NCI-H2107 (cell line): ENCODE data around the gene CBLN3.

Experiments used
- DNase-seq: peaks from one replicate; lab custom pipeline; 2025; lab: John Stamatoyannopoulos, UW

Gene CBLN3

GRCh38 chr14:24426150-24426911, 3.1 kb downstream of the CBLN3 start:
- DNase-seq: no peak

DNA sequence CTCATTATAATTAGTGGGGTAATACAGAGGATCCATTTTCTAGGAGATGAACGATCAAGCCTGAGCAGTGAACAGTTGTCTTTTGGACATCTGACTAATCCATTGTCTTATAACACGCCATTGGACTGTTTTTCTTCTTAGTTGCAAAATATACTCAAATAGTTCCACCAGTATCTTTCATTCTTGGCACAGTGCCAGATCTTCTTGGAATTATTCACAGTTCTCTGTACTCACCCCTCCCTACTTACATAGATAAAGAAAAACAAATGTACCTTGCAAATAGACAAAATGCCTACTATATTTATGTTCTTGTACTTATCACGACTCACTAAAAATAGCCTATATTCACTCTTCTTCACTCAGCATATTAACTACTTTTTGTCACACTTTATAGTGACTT, 3.8 kb downstream of the CBLN3 start:
- DNase-seq: no peak

DNA sequence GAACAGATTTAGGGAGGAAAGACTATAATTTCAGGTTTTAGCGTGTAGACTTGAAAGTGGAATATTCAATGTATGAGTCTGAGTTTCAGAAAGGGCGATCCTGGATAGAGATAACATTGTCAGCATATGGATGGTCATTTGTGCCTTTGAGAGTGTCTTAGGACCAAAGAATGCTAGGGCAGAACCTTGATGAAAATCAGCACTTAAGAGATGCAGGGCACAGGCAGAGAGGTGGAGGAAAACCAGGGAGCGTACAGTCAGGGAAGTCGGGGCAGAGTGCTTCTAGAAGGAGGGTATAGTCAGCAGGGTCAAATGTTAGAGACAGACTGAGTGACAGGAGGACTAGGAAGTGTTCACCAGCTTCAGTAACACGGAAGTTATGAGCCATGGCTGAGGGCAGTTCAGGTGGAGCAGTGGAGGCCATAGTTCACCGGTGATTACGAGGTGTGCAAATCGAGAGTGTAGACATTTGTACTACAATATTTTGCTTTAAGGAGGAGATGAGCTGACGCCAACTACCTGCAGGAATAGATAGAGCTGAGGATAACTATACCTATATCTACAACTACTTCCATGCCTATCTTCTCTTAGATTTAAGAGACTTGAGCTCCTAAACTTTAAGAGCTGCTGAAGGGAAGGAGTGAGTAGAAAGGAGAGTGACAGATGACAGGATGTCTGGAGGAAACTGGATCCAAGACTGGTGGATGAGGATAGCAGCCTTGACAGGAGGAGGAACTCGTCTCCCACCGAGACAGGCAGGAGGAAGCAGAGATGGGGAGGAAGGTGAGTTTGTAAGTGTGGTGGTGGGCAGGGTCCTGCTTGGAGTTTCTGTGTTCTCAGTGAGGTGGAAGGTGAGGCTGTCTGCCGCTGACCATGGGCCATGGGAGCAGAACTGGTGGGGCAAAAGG, 6.5 kb downstream of the CBLN3 start:
- DNase-seq: no peak

DNA sequence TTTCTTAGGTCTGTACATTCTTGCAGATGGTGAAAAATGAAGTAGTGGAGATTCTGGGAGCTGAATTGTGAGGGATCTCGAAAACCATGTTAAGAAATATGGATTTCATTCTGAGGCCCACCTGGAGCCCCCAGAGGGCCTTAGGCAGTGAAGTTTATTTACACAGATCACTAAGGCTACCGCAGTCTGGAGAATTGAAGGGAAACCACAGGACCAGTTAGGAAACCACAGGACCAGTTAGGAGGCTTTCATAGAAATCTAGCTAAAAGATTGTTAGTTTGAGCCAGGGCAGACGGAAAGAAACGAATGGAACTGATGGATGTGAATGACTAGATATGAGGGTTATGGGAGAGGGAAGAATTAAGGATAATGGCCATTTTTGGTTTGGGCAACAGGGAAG, 7.2 kb downstream of the CBLN3 start:
- no peak for DNase-seq

GRCh38 chr14:24418492-24418873, 11.0 kb downstream of the CBLN3 start:
- DNase-seq: no peak

- no peak for DNase-seq
Measured at GRCh38 chr14:24417832-24418491, 11.5 kb downstream of the CBLN3 start.

DNA sequence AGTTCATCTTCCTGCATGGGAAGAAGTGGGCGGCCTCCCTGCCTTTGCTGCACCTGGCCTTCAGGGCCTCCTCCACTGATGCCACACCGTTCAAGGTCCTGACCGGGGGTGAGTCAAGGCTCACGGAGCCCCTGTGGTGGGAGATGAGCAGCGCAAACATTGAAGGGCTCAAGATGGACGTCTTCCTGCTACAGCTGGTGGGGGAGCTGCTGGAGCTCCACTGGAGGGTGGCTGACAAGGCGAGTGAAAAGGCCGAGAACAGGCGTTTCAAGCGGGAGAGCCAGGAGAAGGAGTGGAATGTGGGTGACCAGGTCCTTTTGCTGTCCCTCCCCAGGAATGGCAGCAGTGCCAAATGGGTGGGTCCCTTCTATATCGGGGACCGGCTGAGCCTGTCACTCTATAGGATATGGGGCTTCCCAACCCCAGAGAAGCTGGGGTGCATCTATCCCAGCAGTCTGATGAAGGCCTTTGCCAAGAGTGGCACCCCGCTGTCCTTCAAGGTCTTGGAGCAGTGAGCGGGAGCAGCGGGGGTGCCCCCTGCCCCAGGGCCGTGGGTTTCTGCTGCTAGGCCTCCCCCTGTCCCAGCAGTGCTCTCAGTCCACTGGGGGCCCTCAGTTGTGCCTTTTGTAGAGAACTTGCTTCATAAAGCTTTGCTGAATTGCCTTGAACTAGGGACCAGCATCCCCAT, 12.4 kb downstream of the CBLN3 start:
- DNase-seq: no peak

- no peak for DNase-seq
Measured at GRCh38 chr14:24416254-24416931, 13.1 kb downstream of the CBLN3 start.

DNA sequence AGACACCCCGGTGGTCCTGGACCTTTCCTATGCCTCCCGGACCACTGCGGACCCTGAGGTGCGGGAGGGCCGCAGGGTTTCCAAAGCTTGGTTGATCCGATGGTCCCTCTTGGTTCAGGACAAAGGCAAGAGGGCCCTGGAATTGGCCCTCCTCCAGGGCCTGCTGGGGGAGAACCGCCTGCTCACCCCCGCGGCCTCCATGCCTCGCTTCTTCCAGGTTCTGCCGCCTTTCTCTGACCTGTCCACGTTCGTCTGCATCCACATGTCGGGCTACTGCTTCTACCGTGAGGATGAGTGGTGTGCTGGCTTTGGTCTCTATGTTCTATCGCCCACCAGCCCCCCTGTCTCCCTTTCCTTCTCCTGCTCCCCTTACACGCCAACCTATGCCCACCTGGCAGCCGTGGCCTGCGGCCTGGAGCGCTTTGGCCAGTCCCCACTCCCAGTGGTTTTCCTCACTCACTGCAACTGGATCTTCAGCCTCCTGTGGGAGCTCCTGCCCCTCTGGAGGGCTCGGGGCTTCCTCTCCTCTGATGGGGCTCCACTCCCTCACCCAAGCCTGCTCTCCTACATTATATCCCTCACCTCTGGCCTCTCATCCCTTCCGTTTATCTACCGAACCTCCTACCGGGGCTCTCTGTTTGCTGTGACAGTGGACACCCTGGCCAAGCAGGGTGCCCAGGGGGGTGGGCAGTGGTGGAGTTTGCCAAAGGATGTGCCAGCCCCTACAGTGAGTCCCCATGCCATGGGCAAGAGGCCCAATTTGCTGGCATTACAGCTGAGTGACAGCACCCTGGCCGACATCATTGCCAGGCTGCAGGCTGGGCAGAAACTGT, 13.8 kb downstream of the CBLN3 start:
- no peak for DNase-seq

- DNase-seq: no peak
Measured at GRCh38 chr14:24414732-24415420, 14.6 kb downstream of the CBLN3 start.

DNA sequence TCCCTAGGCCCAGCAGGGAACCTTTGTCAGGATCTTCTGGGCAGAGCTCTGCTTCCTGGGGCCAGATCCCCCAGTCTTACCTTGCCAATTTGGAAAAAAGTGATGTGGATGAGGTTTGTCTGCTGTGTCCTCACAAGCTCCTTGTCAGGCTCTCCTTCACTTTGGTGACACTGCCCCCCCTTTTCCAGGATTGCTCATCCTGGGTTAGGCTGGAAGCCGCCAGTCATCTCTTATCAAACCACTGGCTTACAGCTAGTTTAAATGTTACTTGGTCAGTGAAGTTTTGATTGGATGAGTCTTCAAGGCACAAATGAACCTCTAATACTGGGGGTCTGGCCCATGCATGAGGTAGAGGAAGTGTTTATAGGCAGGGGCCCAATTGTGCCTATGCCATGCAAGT, 15.4 kb downstream of the CBLN3 start:
- no peak for DNase-seq

GRCh38 chr14:24411443-24412389, 17.8 kb downstream of the CBLN3 start:
- DNase-seq: no peak

DNA sequence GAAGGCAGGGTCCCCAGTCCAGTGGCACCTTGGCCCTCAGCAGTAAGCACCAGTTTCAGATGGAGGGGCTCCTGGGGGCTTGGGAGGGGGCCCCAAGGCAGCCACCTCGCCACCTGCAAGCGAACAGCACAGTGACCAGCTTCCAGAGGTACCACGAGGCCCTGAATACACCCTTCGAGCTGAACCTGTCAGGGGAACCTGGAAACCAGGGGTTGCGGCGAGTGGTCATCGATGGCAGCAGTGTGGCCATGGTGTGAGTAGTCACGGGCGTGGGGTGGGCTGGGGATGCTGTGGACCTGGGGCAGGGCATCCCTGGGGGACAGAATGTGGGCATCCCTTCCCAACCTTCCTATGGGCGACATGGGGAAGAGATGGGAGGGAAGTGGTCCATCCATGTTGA, 19.5 kb downstream of the CBLN3 start:
- no peak for DNase-seq

DNA sequence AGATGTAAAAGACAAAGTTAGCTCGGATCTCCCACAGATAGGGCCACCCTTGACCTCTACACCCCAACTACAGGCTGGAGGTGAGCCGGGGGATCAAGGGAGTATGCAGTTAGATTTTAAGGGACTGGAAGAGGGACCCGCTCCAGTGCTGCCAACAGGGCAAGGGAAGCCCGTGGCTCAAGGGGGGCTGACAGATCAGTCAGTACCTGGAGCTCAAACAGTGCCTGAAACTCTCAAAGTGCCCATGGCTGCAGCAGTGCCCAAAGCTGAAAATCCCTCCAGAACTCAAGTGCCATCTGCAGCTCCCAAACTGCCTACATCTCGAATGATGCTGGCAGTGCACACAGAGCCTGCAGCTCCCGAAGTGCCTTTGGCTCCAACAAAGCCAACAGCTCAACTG, 20.3 kb downstream of the CBLN3 start:
- DNase-seq: no peak

DNA sequence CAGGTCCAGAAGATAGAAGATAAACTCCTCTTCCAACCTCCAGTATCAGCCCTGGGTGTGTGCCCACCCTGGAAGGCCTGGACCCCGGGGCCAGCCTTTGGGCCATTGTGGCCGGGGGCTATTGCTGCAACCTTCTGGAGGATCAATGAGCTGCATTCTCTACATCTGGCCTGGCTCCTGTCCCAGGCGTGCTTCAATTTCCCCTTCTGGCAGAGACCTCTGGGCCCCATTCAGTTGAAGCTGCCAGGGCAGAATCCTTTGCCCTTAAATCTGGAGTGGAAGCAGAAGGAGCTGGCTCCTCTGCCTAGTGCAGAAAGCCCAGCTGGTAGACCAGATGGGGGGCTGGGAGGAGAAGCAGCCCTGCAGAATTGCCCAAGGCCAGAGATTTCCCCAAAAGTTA, 20.7 kb downstream of the CBLN3 start:
- no peak for DNase-seq

GRCh38 chr14:24407608-24408325, 21.7 kb downstream of the CBLN3 start:
- DNase-seq: no peak

- DNase-seq: no peak
Measured at GRCh38 chr14:24406416-24406815, 23.1 kb downstream of the CBLN3 start.

DNA sequence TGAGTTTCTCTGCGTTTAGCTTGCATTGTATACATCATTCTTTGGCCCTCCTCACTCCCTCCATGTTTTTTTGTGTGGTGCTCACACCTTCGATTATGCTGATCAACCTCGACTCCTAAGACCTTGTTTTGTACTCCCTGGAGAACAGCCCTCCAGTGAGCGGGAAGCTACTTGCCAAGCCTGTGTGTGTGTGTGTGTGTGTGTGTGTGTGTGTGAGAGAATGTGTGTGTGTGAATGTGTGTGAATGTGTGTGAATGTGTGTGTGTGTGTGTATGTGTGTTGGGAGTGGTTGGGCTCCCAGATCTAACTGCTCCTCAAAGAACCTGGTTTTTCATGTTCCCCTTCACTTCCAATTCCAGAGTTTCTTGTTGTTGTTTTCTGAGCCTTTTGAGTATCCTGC, 24.7 kb downstream of the CBLN3 start:
- DNase-seq: no peak
